ENCODE measurements around the gene KREMEN1.
A peak's percentile ranks its signal among the peaks of the same experiment; 100 is the strongest.

DNA sequence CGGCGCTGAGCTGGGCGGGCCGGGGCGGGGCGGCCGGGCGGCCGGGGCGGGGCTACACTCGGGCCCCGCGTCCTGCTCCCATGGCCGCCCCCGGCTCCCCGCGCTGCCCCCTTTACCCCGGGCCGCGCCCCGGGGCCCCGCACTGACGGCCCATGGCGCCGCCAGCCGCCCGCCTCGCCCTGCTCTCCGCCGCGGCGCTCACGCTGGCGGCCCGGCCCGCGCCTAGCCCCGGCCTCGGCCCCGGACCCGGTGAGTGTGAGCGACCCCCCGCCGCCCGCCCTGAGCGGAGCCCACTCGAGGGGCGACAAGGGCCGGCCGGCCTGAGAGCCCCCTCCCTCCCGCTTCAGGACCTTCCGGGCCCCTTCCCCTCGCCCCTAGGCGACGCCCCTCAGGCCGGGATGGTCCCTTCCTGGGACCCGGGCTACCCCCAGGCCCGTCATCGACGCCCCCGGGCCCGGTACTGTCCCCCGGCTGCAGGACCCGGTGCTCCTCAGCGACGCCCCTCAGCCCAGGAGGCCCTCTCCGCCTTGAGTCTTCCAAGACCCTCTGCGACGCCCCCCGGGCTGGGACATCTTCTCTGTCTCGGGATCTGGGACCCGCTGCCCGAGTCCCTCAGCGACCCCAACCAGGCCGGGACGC lies at the start of gene KREMEN1:
- TF ChIP-seq, protein P1, sequence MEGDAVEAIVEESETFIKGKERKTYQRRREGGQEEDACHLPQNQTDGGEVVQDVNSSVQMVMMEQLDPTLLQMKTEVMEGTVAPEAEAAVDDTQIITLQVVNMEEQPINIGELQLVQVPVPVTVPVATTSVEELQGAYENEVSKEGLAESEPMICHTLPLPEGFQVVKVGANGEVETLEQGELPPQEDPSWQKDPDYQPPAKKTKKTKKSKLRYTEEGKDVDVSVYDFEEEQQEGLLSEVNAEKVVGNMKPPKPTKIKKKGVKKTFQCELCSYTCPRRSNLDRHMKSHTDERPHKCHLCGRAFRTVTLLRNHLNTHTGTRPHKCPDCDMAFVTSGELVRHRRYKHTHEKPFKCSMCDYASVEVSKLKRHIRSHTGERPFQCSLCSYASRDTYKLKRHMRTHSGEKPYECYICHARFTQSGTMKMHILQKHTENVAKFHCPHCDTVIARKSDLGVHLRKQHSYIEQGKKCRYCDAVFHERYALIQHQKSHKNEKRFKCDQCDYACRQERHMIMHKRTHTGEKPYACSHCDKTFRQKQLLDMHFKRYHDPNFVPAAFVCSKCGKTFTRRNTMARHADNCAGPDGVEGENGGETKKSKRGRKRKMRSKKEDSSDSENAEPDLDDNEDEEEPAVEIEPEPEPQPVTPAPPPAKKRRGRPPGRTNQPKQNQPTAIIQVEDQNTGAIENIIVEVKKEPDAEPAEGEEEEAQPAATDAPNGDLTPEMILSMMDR (IDR thresholded peaks at IDR 0.05): no peak
- TF ChIP-seq POLR2A (IDR thresholded peaks at IDR 0.05): peak in 1 of 2 donors; percentile 37
